MCF 10A (cell line): ENCODE measurements around the gene RTL1. TPM values are rescaled to one million over a fixed set of nuclear protein-coding genes. Genes with fewer than 3 reads are reported as not detected.

ENCODE experiments used
- BruUV-seq: library from RNA; stranded (reverse); fragments of 400-500 nt; replicated peaks from 2 replicates; lab custom pipeline; 2021; lab: Mats Ljungman, UMichigan
- CTCF ChIA-PET: fragments of 300-600 bp; sonication (Branson Sonifier 250); formaldehyde crosslinking; extraction: SDS; loops from one replicate; lab custom pipeline; 2021; ENCODE audit warnings: antibody characterized with exemption, inconsistent platforms; lab: Yijun Ruan, JAX
- POLR2A ChIA-PET: fragments of 300-600, 350-650 bp; sonication (Branson Sonifier 250); formaldehyde crosslinking; extraction: SDS; loops from one replicate; lab custom pipeline; 2020; ENCODE audit warnings: antibody characterized with exemption, inconsistent platforms; lab: Yijun Ruan, JAX
- DNase-seq: peaks from one replicate; pipeline ENCODE4 v3.0.0-alpha.2; 2018; ENCODE audit not compliant: unreplicated experiment
- H3K27ac Mint-ChIP-seq: one replicate; pipeline ENCODE4 v1.8.0; 2022; ENCODE audit warnings: mild to moderate bottlenecking, low read depth, mixed read lengths; ENCODE audit not compliant: unreplicated experiment
- H3K27me3 Mint-ChIP-seq: one replicate; pipeline ENCODE4 v1.8.0; 2022; ENCODE audit warnings: mixed read lengths; ENCODE audit not compliant: insufficient read depth, unreplicated experiment
- H3K36me3 Mint-ChIP-seq: one replicate; pipeline ENCODE4 v1.8.0; 2022; ENCODE audit warnings: mild to moderate bottlenecking, moderate library complexity, mixed read lengths; ENCODE audit not compliant: insufficient read depth, unreplicated experiment
- H3K4me1 Mint-ChIP-seq: one replicate; pipeline ENCODE4 v1.8.0; 2022; ENCODE audit warnings: mixed read lengths; ENCODE audit not compliant: insufficient read depth, unreplicated experiment
- H3K4me3 Mint-ChIP-seq: one replicate; pipeline ENCODE4 v1.8.0; 2022; ENCODE audit warnings: mild to moderate bottlenecking, moderate library complexity, mixed read lengths; ENCODE audit not compliant: unreplicated experiment
- H3K9me3 Mint-ChIP-seq: one replicate; pipeline ENCODE4 v1.8.0; 2022; ENCODE audit warnings: mixed read lengths; ENCODE audit not compliant: unreplicated experiment
- intact Hi-C: fragments of 100-400 bp; cut with micrococcal nuclease; formaldehyde crosslinking; loops from 2 replicates; pipeline ENCODE4 v1.14.1; 2022
- total RNA-seq: library from RNA; stranded (reverse); gene quantifications from 2 replicates; pipeline ENCODE4 v1.2.3, GENCODE V29; 2022
- TF ChIP-seq, protein P1 (sequence below): fragments of 200-600 bp; IDR thresholded peaks from one replicate; pipeline ENCODE4 v1.8.0; 2022; ENCODE audit warnings: antibody characterized with exemption, mild to moderate bottlenecking; ENCODE audit not compliant: unreplicated experiment

Gene RTL1
- total RNA-seq, 1 experiment from 2014 or later = not detected

DNA sequence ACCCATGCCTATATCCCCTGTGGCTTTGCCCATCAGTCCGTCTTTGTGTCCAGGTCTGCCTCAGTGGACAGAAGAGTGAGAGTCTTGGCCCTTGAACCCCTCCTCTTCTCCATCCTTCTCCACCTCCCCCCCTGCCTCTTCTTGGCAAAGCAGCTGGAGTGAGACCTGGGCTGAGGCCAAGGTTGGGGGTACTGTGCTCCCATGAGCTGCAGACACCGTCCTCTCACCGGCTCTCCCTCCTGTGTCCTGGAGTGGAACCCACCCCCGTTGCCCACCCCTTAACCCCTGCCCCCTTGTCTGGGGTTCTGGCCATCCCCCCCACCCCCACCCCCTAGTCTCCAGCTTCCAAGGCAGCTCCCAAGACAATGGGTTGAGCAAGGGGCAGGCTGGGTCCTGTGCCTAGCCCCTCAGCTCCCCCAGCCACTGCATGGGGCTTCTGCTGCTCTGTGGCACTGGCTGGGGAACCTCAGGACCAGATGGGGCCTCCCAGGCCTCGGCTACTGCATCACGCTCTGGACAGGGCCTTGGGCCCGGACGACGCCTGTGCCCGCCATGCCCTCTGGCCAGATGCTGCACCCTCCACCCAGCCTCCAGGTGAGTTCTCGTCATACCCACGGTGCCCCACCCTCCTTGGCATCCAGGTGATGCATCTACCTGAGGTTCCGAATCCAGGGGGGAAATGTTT lies 35.7 kb downstream of the RTL1 start:
- ChIA-PET POLR2A (no interaction called here), CTCF (no interaction called here)
- no peak for DNase-seq
- no TSS peak for BruUV-seq
- intact Hi-C loops = no loop called here
- H3K27ac Mint-ChIP-seq = no peak overlapping the region
- H3K9me3 Mint-ChIP-seq = peaks cover 12% of the 10 kb centered on the region
- no peaks in the 10 kb centered on the region for H3K27me3 Mint-ChIP-seq
- no peak overlapping the region for H3K4me3 Mint-ChIP-seq
- no peaks in the 10 kb centered on the region for H3K36me3 Mint-ChIP-seq
- TF ChIP-seq, protein P1, sequence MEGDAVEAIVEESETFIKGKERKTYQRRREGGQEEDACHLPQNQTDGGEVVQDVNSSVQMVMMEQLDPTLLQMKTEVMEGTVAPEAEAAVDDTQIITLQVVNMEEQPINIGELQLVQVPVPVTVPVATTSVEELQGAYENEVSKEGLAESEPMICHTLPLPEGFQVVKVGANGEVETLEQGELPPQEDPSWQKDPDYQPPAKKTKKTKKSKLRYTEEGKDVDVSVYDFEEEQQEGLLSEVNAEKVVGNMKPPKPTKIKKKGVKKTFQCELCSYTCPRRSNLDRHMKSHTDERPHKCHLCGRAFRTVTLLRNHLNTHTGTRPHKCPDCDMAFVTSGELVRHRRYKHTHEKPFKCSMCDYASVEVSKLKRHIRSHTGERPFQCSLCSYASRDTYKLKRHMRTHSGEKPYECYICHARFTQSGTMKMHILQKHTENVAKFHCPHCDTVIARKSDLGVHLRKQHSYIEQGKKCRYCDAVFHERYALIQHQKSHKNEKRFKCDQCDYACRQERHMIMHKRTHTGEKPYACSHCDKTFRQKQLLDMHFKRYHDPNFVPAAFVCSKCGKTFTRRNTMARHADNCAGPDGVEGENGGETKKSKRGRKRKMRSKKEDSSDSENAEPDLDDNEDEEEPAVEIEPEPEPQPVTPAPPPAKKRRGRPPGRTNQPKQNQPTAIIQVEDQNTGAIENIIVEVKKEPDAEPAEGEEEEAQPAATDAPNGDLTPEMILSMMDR = no peak
- peaks cover 10% of the 10 kb centered on the region for H3K4me1 Mint-ChIP-seq

DNA sequence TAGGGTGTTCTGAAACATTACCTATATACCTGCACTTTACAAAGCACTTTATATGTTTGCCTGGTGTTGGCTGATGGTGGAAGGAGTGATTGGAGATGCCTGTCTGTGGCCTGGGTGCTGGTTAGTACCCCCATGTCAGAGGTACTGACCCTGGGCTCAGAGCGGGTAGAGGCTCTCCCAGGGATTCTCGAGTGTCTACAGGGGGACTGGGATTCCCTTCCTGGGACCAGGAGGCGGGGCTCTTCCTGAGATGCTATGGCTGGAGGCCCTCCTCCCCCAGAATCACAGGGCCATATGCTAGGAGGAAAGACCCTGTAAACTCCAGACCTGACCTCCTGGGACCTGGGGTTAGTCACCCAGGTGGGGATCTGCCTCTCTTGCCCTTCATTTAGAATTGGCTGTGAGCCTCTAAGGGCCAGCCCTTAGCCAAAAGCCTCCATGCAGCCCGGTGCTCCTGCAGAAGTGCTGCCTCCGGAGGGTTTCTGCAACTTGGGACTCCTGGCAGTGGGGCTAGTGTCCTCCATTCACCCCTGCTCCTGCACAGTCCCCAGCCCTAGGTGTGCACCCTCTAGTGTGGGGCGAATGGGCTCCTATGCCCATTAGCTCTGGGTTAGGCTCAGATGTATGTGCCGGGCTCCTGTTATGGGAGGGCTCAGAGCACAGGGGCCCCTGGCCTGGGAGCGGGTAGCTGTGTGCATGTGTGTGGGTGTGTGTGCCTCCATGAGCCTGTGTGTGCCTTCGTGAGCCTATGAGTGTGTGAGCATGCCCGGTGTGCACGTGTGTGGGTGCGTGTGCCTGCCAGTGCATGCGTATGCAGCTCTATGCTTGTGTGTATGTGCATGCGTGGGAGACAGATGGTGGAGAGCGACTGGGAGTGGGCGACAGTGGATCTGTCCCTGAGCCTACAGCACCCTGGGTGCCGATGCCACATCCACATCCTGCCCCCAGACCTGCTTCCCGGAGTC lies 36.6 kb downstream of the RTL1 start:
- H3K9me3 Mint-ChIP-seq = peaks cover 8% of the 10 kb centered on the region
- ChIA-PET POLR2A (no interaction called here), CTCF (no interaction called here)
- no peaks in the 10 kb centered on the region for H3K27me3 Mint-ChIP-seq
- H3K4me3 Mint-ChIP-seq = no peak overlapping the region
- intact Hi-C loops = no loop called here
- H3K27ac Mint-ChIP-seq = no peak overlapping the region
- H3K4me1 Mint-ChIP-seq = peaks cover 5% of the 10 kb centered on the region
- no TSS peak for BruUV-seq
- TF ChIP-seq, protein P1 = no peak
- no peaks in the 10 kb centered on the region for H3K36me3 Mint-ChIP-seq
- DNase-seq = no peak

- Mint-ChIP-seq H3K4me1 (no peaks in the 10 kb centered on the region), H3K27me3 (peaks cover 2% of the 10 kb centered on the region), H3K27ac (no peak overlapping the region), H3K36me3 (no peaks in the 10 kb centered on the region), H3K4me3 (no peak overlapping the region), H3K9me3 (no peaks in the 10 kb centered on the region)
- ChIA-PET CTCF (no interaction called here), POLR2A (no interaction called here)
- TF ChIP-seq, protein P1 = no peak
- no peak for DNase-seq
- intact Hi-C loops = no loop called here
- BruUV-seq = no TSS peak
Measured at GRCh38 chr14:100865682-100866591, 37.6 kb downstream of the RTL1 start.
